HG03196 (cell line): ENCODE measurements around the gene GRM4.
"Not testable (repeated sequence)": the region's sequence is repeated elsewhere in the genome, so short reads cannot be mapped to it uniquely, and the experiment has no call there.

Source experiments
- ATAC-seq: cut with Tn5 transposase; IDR thresholded peaks from one replicate; pipeline ENCODE4 v1.9.1; 2021; ENCODE audit not compliant: unreplicated experiment

GRM4 gene

GRCh38 chr6:34047913-34048867, 97.7 kb downstream of the GRM4 start:
- no peak for ATAC-seq

DNA sequence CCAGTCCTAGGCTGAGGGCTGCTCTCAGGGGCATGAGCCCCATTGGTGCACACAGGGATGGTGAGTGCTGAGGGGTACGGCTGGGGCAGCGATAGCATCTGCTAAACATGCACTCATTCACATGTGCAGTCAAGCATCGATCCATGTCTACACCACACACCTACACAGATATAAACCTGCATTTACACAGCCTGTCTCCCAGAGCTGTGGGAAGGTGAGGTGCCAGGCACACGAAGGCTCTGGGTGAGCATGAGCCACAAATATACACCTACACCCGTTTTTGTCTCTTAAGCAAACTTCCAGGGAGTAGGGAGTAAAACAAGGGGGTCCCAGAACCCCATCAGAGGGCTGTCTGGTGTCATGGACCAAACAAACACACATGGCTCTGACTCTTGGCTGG, 99.3 kb downstream of the GRM4 start:
- ATAC-seq, result no peak

DNA sequence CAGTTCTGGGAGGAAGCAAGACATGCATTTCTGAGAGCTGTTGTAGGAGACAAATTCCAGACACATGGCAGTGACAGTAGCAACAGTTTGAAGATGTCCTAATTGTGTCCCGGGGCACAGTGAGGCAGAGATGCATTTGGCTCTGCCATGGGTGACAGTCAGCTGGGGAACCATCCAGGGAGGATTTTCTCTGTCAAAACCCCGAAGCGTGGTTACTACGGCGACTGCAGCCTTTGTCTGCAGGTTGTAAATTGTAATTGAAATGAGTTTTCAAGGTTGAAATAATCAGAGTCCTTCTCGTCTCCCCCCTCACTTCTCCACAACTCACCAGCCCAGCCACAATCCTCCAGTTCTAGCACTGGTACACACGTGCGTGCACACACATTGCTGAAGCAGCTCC, 100.1 kb downstream of the GRM4 start:
- no peak for ATAC-seq

- no peak for ATAC-seq
Measured at GRCh38 chr6:34044945-34045595, 100.8 kb downstream of the GRM4 start.

- no peak for ATAC-seq
Measured at GRCh38 chr6:34043359-34043758, 102.5 kb downstream of the GRM4 start.

- not testable (repeated sequence) for ATAC-seq
Measured at GRCh38 chr6:34041998-34042397, 103.9 kb downstream of the GRM4 start.

- ATAC-seq, result no peak
Measured at GRCh38 chr6:34041385-34041784, 104.5 kb downstream of the GRM4 start.

DNA sequence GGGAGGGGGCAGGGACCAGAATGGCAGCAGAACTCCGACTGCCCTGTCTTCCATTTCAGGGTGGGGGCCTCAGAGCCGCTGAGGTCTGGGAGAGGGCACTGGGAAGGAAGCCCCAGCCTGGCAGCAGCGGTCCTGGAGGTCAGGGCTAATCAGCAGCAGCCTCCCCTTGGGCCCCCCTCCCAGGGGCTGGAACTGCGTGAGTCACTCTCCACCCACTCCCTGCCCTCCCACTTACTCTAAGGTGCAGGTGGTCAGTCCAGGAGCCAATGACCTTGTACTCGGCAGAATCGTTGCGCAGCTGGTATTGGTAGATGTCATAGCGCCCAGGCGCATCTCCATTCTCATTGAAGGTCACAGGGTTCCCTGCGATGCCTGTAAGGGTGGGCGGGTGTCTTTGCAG, 105.9 kb downstream of the GRM4 start:
- no peak for ATAC-seq

DNA sequence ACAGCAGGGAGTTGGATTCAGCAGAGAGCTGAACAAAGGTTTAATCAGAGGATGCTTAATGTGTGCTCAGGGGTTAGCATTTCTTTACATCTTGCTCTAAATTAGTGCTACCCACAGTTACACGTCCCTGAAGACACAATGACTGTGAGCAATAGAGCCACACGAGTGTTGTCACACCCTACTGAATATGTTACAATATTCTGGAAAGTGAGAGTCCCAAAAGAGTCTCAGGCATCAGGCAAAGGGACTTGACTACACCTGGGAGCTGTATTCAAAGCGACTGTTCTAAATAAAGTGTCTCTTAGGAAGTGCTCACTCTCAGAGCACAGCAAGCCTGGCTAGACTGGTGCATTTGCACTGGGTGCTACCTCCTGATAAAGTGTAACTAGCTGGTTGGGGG, 108.7 kb downstream of the GRM4 start:
- no peak for ATAC-seq

- no peak for ATAC-seq
Measured at GRCh38 chr6:34036357-34037069, 109.4 kb downstream of the GRM4 start.

GRCh38 chr6:34035704-34036356, 110.1 kb downstream of the GRM4 start:
- no peak for ATAC-seq

- no peak for ATAC-seq
Measured at GRCh38 chr6:34035161-34035560, 110.7 kb downstream of the GRM4 start.

- no peak for ATAC-seq
Measured at GRCh38 chr6:34032856-34033255, 113.0 kb downstream of the GRM4 start.

- ATAC-seq, result no peak
Measured at GRCh38 chr6:34031625-34032383, 114.1 kb downstream of the GRM4 start.

DNA sequence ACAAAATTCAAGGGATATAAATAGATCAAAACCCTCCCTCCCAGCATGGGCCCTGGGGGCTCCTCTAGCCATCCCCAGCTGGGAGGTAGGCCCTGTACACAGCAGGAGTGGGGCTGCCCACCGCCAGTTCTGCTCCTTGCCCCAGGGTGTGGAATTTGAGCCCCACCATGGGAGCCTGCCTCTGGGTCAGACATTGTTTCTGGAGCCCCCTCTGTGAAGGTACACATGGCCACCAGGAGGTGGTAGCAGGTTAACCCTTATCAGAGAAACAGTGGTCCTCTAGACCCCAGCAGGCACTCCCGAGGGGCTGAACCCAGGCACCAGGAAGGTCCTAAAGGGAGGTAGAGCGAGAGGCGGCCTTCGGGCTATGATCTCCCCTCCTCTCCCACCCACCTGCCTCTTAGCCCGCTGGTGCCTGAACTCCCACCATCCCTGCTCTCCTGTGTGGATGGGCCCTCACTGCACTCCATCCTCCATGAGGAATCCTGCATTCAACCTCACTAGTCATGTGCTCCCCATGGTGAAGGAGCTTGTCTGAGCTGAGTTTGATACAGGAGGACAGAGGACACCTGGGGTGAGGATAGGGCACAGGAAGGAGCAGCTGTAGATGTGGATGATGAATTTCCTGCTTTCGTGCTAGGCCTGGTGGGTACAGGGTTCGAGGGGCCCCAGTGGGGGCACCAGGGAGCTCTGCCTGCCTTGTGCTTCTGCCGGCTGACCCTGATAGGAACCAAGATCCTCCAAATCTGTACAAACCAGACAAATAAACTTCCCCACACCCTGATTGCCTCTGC, 114.9 kb downstream of the GRM4 start:
- ATAC-seq, result no peak

GRCh38 chr6:34029489-34030280, 116.2 kb downstream of the GRM4 start:
- no peak for ATAC-seq

- ATAC-seq, result no peak
Measured at GRCh38 chr6:34028691-34029360, 117.1 kb downstream of the GRM4 start.

GRCh38 chr6:34027939-34028441, 117.9 kb downstream of the GRM4 start:
- ATAC-seq, result no peak
